SKM-1 treated with dmso at 0.1 percent for 144 hours (cell line): ENCODE measurements around the gene KCP.

ENCODE experiments used
- DNase-seq: peaks from one replicate; lab custom pipeline; 2025; ENCODE audit not compliant: unreplicated experiment; lab: John Stamatoyannopoulos, UW

KCP gene

DNA sequence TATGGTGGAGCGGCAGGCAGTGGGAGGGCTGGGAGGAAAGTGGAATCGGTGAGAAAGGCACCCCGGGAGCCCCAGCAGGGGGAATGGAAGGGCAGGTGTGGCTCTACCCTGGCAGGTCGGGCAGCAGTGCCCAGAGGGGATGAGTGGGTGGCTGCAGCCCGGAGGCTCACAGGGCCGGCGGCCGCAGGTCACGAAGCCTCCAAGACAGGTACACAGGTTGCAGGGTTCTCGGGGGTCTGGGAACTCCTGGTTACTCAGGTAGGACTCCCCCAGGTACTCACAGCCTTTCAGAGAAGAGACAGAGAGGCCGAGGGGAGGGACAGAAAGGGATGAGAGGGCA, 21.8 kb downstream of the KCP start:
- no peak for DNase-seq

DNA sequence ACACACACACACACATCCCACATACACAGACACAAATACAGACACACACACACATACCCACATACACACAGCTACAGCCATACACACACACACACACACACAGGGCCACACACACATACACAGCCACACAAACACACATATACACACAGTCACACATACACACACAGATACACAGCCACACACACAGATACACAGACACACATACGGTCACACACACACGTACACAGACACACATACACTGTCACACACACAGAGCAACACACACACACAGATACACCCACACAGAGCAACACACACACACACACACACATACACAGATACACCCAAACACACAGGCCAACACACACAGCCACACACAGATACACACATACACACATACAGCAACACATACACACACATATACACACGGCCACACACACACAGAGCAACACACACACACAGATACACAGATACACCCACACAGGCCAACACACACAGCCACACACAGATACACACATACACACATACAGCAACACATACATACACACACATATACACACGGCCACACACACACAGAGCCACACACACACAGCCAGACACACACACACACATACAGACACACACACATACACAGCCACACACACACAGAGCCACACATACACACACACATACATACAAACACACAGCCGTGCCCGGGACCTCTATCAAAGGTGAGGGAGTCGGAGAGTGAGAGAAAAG, 22.3 kb downstream of the KCP start:
- DNase-seq: no peak

DNA sequence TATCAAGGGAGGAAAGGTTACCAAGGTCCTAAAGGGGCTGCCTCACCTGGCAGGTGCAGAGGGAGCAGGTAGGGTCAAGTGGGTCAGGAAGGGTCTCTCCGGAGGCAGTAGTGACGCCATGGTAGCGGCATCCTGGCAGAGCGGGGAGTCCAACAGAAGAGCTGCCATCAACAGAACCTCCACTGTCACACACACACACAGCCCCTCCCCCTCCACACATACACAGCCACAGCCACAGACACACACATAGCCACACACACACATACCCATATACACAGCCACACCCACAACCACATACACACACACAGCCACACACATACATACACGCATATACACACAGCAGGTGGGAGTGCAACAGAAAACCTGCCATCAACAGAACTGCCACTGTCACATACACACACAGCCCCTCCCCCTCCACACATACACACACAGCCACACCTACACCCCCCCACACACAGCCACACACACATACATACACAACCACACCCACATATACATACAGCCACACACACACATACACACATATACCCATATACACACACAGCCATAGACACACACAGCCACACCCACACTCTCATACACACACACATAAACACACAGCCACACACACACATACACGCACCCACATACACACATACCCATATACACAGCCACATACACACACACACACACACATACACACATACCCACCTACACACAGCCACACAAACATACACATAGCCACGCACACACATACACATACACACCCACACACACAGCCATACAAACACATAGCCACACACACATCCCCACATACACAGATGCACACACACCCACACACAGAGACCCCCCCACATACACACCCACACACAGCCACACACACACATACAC, 23.1 kb downstream of the KCP start:
- no peak for DNase-seq

DNA sequence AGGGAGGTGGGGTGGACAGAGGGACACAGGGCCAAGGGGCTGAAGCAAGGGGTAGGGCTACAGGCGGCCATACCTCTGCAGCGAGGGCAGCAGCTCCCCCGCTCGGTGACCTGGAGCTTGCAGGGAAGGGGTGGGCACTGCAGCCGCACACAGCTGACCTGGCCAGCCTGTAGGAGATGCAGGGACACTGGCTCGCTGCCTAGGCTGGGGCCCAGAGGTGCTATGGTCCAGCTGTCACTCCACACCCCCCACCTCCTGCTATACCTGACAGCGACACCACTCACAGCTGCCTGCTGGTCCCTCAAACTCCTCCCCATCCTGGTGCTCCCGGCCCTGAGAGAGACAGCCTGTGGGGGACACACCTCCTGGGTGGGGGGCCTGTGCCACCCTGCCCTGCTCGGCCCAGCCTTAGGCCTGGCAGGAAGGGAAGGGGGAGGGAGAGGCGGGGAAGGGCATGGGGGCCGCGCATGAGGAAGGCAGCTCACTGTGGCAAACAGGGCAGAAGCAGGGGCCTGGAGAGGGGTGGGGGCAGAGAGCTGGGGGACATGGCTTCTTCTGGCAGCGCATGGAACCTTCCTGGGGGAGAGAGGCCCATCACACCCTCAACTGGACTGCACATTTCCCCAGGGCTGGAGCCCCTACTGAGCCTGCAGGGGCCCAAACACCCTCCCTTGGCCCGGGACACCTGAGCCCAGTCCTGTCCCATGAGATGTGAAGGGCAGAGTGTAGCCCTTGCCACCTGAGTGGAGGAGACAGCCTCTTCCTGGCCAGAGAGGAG, 23.9 kb downstream of the KCP start:
- no peak for DNase-seq

DNA sequence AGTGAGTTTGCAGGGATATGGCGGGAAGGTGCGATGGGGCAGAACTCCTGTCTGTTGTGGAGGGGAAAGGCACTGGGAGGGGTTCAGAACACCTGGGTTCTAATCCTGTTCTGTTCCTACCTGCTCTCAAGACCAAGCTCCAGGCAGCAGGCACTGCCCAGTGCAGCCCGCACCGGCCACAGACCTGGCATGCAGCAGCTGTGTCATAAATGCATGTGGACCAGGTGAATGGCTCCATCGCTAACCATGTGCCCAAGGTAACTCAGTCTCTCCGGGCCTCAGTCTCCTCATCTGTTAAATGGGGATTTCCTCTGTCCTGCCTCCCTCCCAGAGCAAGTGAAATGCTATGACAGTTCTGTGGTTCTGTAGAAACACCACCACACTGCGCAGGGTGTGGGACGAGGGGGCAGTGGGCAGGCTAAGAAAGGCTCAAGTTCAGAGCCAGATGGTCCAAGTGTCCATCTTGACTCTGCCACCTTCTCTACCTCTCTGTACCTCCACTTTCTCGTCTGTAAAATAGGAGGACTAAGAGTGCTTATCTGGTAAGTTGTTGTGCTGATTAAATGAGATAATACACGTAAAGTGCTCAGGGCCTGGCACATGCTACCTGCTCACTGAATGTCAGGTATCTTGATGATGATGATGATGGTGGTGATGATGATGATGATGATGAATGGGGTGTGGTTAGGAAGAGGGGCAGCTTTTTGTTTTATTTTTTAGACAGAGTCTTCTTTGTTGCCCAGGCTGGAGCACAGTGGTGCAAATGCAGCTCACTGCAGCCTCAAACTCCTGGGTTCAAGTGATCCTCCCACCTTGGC, 24.9 kb downstream of the KCP start:
- DNase-seq: no peak

DNA sequence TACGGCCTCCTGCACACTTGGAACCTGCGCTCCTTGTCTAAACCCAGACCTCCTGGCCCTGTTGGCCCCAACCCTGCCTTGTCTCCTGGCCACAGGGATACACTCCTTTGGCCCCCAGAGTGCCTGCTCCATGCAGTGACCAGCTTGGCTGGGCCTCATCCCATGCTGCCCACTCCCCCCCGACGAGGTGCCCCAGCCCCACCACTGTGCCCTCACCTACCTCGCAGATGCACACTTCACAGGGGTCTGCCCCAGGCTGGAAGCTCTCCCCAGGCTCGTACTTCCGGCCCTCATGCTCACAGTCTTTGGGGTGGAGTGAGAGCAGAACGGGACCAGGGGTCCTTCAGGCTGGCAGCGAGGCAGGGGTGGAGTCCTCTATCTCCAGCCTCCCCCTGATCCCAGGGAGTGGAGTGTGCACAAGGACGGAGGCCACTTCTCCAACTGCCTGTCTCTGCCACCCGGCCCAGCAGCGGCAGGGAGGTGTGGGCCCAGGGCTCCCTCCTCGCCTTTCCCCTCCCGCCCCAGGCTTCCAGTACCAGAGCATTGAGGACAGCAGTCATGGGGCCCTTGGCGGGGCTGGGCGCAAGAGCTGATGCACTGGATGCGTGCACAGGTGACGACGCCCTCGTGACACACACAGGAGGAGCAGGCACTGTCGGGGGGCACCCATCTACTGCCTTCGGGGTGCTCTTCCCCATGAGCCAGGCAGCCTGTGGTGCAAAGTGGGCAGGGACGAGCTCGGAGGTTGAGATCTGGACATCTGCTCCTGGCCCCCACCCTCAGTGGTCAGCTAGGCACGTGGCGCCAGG, 25.7 kb downstream of the KCP start:
- no peak for DNase-seq

DNA sequence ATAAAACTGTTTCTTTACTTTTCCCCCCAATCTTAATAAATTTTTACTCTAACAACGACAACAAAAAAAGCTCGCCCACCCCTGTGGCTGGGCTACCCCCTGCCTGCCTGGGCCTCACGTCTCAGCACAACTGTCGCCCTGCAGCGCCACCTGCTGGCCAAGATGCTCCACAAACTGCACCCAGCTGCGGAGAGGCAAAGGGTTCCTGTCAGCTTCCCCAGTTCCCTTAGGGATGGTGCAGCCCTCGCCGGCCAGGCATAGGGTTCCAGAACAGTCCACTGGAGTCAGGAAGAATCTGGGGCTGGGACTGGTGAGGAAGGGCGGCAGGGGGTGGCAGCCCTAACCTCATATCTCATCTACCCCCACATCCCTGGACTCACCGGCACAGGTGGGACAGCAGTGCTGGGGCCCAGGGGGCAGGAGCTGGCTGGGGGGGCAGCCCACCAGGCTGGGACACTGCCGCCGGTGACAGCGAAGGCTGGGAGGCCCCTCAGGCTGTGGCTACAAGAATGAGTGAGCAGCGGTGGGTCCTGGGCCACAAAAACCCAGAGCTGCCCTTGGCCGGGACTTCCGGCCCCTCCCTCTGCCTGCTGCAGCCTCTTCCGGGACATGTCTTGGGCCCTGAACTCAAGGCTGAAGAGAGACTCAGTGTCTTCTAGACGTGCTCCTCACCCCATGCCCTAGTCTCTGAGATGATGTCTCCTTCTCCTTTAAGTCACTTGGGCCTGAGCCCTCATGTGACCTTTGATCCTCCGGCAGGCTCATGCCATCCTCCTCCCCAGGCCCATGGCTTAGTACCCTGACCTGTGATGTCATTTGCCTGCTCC, 26.7 kb downstream of the KCP start:
- peak; percentile 56 for DNase-seq

DNA sequence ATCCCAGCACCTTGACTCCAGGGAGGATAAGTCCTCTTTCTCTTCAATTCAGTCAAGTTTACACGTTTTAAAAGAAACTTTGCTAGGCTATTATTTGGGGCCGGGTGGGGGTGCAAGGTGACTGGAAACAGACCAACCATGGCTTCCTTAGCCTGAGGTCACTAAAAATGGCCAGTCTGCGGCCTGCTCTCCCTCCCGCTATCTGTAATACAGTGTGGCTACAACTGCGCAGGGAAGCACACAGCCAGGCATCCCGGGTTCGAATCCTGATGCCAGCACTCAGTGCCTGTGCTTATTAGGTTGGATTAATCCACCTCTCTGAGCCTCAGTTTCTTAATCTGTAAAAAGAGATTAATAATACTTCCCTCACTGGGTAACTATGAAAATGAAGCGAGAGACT, 28.4 kb downstream of the KCP start:
- no peak for DNase-seq

DNA sequence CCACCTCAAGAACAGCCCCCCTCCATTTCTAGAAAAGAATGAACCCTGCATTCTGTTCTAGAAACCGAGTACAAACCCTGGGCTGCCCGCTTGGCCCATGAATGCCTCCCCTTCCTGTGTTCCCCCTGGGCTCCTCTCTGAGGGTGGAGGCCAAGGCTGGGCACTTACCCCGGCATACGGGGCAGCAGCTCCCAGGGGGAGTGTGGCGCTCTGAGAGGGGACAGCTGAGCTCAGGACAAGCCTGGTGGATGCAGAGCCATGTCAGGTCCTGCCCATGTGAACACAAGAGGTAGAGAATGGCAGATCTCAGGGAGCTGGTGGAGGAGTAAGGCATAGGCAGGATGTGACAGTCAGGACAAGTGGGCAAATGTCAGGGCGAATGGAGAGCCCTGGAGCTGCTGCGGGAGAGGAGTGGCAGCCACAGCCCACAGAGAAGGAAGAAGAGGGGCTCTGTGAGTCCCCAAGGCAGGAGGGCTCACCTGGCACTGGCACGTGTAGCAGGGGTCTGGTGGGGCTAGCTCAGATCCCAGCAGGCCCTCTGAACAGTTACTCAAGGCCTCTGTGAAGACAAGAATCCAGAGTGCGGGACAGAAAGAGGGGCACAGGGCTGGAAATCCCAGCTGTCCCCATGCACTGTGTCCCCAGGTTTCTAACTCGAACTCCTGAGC, 28.9 kb downstream of the KCP start:
- no peak for DNase-seq

DNA sequence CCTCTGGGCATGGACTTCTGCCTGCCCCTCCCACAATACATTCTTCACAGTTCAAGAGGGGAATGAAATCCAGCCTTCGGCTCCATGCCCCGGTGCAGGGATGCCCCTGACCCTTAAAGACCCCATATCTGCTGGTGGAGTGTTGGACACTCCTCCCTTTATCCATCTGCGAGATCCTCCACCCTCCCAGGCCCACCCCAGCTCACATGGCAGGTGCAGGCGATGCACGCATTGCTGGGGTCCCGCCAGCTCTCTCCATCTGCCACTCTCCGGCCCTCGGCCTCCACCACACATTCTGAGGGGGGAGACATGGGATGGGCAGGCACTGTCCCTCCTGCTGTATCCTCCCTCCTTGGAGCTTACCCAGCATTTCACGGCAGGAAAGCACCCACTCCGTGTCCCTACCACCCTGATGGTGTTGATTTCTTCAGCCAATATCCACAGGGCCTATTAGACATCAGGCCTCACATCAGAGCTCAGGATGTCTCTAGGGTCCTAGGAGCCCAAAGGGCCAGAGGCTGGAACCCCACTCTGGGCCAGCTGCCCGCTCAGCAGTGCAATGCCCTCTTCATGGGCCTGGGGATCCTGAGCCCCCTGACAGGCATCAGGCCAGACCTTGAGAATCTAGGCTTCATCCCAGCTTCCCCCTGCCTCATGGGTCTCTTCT, 29.6 kb downstream of the KCP start:
- DNase-seq: no peak

DNA sequence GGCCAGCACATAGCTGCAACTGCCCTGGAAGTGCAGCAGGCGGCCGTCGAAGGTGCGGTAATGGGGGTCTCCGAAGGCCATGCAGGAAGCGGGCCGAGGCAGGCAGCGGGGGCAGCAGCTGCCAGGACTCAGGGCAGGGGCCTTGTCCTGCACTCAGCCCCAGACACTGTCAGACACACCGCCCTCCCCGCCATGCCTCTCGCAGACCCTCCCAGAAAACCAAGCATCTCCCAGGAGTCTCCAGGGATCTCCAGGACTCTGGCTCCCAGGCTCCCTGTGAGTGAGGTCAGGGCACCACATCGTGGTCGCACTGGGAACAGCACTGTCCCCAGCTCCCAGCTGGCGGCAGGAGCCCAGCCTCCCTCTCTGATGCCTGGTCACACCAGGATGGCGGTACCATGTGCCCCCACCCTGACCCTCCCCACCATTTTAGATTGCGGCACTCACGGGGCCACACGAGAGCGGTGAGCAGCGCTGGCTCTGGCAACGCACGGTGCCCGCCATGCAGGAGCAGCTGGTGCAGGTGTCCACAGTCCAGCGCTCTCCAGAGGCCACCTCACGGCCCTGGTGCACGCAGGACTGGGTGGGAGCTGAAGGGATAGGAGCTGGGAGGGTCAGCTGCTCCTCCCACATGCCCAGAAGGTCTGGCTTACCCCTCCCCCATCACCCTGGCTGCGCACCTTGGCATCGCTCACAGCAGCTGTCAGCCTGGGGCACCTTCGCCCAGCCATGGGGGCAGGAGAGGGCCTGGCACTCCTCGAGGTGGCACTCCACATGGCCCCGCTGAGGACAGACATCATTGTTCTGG, 30.4 kb downstream of the KCP start:
- DNase-seq: no peak

DNA sequence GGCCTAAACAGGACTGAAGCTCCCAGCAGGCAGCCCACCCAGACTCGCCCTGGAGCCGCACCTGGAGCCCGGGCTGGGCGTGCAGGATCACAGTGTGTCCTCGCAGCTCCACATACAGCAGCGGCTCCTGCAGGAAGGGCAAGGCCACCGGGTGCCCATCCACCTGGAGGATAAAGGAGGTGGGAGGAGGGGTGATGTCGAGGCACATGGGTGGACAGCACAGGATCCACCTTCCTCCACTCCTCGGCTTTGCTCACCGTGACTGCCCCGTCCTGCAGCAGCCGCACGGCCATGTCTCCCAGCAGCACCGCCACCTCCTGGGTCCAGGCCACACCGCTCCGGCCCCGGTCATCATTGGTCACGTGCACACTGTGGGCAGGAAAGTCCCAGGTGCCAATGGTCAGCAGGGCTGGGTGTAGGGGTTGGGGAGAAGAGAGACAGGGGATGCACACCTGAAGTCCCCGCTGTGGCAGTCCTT, 31.0 kb downstream of the KCP start:
- no peak for DNase-seq

DNA sequence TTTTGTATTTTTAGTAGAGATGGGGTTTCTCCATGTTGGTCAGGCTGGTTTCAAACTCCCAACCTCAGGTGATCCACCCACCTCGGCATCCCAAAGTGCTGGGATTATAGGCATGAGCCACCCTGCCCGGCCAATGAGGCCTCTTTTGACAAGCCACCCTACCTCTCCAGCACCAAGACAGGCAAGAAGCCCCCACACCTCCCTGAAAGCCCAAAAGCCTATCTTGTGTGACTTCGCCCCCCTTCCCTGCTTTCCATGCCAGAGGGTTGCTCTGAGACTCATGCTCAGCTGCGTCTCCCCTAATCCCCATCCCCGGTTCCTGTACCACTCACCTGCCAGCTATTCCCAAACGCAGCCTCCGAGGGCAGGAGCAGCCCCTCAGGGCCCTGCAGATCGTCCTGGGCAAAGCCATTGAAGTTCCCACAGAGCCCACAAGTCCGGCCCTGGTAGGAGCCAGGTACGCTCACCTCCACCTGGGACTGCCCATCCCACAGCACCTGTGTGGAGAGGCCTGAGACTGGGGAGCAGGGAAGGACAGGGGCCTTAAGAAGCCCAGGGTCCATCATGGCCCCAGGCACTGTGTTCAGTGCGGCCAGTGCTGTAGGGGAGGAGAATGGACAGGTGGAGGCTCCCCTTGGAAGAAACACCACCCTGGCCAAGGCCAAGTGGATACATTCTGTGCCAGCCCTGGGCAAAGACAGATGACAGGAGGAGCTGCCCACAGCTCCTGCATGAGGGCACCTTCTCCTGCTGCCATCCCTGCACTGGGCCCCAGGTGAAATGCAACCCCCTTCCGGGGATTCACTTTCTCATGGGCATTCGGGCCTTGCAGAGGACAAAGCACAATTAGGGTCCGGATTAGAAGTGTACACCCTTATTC, 32.0 kb downstream of the KCP start:
- DNase-seq: no peak

DNA sequence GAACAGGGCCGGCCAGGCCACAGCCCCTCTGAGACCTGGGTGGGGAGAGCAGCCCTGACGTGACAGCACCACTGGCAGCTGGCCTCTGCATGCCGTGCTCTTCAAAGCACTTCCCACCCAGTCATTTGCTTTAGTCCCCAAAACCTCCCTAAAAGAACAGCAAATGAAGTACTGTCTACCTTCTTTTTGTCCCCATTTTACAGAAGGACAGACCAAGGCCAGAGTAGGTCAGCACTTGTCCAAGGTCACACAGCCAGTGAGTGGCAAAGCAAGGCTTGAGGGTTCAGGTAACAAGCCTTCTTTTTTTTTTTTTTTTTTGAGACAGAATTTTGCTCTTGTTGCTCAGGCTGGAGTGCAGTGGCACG, 32.8 kb downstream of the KCP start:
- DNase-seq: no peak

DNA sequence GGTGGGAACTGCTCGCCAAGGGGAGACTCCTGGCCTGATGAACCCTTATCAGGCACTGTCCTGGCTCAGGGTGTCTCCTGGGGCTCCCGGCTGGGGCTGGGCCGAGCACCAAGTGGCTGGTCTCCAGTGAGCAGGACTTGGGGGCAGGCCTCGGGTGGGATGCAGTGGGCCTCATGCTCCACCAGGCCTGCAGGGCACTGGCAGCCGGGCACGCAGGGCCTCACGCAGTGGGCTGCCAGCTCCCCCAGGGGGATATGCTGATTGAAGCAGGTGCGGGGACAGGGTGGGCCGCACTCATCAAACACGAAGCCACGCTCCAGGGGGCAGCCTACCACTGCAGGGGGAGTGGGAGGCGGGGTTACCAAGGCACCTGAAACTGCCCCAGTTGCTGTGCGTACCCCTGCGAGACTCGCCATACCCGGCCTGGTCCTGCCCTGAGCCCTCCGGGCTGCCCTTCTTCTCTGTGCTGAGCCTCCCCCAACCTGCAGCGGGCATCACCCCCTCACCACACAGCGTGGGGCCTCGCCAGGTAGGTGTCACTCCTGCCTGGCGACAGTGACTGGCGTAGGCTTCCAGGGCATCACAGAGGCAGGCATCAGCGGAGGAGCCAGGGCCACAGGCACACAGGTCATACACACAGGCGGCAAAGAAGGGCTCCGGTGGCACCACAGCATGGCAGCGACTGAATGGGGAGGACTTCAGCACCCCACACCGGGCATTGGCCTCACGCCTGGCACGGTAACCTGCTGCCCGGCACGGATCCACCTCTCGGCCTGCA, 33.3 kb downstream of the KCP start:
- no peak for DNase-seq

DNA sequence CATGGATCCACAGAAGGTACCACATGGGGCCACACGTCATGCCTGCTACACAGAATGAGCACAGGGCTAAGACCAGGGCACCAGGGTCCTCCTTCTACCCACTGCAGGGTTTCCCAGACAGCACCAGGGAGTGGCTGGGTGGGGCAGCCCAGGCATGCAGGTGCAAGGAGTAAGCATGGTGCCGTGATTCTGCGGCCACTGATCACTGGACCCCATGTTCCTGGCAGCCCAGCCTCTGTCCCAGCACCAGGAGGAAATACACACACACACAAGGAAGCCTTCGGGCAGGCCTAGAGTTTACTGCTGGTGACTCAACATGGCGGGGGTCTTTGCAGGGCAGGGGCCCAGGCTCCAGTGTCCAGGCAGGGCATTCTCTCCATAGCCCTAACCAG, 33.9 kb downstream of the KCP start:
- no peak for DNase-seq
